SIG-M5 treated with dmso at 0.1 percent for 504 hours (cell line): Measurements from ENCODE around the gene RPS3A.
A peak's percentile ranks its signal among the peaks of the same experiment; 100 is the strongest.
"Not testable (repeated sequence)": the region's sequence is repeated elsewhere in the genome, so short reads cannot be mapped to it uniquely, and the experiment has no call there.

Source experiments
- DNase-seq: peaks from one replicate; lab custom pipeline; 2025; ENCODE audit not compliant: unreplicated experiment; lab: John Stamatoyannopoulos, UW

Gene RPS3A

DNA sequence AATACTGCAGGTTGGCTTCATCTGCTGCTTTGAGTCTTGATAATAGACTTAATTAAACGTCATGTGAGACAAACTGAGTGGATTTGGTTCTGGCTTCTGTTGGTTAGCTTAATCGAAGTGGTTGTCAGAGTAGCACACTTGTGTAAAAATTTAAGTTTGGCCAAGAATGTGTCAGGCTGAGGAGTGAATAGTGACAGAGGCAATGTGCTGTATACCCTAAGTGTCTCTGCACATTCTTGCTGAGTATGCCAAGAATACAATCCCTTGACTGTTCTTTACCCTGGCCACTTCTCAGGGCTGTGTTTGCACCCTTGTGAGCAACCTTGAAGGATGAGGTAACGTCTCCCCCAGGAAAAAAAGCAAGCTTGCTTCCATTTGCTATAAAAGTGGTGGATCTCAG is 14.9 kb downstream of the RPS3A start:
- DNase-seq, result no peak

DNA sequence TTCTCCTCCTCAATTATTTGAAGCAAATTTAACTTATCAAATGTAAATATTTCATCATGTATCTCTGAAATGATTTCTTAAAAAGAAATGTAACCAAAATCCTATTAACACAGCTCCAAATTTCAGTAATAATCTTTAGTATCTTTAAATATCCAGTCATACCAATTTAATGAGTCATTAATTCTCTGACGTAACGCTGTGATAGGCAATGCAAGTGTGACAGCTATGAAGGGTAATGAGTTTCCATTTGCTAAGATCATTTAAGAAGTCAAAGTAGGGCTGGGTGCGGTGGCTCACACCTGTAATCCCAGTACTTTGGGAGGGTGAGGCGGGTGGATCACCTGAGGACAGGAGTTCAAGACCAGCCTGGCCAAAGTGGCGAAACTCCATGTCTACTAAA is 15.6 kb downstream of the RPS3A start:
- DNase-seq, result no peak

DNA sequence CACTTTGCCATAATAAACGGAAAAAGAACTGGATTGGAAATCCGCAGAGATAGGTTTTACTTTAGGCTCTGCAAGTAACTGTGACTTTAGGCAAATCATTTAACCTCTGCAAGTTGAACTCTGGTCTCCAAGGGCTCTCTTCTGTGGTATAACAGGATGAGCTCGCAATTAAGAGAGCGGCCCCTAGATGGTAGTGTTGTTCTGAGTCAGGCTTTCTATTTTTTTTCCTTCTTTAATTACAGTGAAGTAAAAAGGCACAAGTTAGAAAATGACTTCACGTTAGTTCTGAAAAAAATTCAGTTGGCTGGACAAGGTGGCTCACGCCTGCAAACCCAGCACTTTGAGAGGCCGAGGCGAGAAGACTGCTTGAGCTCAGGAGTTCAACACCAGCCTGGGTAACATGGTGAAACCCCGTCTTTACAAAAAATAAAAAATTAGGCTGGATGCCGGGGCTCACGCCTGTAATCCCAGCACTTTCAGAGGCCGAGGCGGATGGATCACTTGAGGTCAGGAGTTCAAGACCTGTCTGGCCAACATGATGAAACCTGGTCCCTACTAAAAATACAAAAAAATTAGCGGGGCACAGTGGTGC is 18.0 kb downstream of the RPS3A start:
- peak; percentile 85 for DNase-seq

DNA sequence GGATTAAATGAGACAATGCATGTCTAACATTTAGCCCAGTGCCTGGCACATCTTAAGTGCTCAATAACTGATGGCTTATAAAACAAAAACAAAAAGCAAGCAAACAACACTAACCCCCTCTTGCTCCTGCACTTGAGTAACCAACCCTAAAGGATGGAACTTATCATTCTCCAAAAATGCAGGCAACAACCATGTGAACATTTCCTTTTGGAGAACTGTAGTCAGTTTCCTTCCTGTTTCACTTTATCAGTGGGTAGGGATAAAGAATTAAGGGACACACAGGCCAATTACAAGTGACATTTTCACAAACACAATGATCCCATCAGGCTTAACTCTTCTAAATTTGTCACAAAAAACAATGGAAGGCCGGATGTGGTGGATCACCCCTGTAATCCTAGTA is 30.4 kb downstream of the RPS3A start:
- no peak for DNase-seq

DNA sequence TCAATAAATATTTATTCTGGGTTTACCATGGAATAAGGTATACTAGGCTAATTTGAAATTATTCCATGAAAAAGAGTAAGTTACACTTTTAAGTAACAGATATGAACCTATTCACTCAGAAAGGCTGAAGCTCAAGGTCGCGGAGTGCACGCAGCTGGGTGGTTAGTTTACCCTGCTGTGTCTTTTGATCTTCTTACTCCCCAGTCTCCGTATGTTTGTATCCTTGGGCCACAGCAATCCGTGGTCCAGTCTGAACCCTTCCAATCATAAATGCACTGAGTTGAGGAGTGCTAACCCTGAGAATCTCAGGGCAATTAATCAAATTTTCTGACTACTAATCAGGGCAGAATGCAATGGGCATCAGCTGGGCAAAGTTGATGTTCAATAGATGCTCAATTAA is 33.9 kb downstream of the RPS3A start:
- DNase-seq, result no peak

DNA sequence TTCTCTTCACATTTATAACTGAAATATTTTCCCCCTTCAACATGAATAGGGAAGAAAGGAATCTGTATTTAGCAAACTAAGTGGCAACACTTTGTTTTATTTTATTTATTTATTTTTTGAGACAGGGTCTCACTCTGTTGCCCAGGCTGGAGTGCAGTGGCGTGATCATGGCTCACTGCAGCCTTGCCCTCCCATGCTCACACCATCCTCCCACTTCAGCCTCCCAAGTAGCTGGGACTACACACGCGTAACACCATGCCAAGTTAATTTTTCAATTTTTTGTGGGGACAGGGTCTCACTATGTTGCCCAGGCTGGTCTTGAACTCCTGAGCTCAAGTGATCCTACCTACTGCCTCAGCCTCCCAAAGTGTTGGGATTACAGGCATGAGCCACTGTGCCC is 36.6 kb downstream of the RPS3A start:
- not testable (repeated sequence) for DNase-seq

DNA sequence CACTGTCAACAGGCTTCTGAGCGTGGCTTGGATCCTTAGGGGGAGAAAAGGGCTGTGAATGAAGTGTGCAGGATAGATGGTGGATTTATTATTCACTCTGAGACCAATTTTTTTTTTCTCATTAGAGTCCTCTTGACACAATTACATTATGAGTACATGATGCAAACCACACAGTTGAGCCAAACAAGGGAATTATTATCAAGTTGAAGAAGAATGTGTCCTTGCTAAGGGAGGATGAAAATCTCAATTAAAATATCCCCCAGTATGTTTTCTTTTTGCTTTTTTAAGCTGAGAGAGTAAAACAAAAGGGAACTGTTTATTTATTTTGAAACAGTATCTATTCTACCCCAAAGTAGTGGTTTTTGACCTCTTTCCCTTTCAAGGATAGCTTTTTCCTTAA is 40.4 kb downstream of the RPS3A start:
- DNase-seq, result no peak

DNA sequence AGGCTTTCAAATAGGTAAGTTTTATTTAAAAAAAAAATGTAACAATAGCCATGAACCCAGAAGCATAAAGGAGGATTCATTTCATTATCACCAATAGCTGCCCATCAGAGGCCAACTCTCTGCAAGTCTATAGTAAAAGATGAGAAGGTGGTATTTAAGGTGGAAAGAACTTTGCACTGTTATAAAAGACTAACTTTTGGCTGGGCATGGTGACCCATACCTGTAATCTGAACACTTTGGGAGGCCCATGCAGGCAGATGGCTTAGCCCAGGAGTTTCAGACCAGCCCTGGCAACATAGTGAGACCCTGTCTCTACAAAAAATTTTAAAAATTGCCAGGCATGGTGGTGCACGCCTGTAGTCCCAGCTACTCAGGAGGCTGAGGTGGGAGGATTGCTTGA is 43.3 kb downstream of the RPS3A start:
- no peak for DNase-seq

DNA sequence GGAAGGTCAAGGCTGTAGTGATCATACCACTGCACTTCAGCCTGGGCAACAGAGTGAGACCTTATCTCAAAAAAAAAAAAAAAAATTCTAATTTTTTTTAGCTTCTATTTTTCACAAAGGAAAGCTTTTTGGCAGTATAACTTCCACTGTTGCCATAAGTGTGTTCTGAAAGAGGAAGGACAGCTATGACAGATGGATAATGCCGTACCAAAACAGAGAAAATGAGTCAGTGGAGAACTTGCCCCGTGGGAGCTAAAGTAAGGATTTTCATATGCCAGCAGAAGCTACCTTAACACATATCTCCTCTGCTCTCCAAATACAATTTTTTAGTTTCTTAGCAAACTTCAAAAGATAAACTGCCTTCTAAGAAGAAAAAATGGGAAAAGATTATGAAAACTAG is 43.7 kb downstream of the RPS3A start:
- peak; percentile 7 for DNase-seq

DNA sequence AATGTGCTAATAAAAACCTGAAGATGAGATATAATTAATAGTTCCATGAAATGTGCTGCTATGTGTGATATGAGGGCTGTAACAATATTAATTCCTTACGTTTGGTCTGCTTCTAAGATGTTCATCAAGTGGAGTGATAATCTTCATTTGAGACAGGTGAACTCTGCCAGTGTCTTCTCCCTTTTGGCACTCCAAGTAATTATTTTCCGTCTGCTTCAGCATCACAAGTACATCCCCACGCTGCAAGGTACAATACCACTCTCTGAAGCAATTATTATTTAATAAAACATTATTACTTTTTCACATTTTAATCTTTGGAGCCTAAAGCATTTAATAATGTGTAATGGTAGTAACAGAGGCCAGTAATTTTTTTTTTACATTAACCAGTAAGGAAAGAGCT is 44.4 kb downstream of the RPS3A start:
- DNase-seq, result no peak

DNA sequence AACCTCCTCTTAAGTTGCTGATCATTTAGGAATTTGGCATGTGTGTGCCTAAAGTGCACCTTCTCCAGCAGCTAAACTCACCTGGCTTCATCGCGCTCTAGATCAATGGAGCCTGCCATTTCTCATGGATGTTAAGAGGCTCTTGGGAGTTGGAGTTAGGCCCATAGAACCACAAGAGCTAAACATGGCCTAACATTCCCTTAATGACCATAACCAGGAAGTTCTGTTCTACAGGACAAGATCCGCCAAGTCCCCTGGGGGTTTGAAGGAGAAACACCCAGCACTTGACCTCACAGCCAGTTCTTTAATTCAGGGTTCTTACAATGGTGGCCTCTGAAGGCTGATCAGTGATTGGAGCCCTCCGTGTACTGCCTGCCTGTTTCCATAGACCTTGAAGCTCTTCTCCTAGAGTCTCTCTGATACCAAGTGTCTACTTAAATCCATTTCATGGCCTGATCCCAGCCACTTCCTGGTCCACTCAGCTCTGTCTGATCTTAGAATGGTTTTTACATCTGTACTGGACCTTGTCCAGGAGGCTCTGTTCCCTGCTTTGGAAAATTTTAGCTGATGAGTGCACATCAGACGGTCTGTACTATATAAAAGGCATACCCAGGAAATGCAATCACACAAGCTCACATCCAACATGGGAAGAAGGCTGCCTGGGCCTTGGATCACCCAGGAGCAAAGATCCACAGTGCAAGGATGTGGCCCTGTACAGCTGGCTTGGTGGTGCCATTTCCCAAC is 45.1 kb downstream of the RPS3A start:
- DNase-seq, result no peak

DNA sequence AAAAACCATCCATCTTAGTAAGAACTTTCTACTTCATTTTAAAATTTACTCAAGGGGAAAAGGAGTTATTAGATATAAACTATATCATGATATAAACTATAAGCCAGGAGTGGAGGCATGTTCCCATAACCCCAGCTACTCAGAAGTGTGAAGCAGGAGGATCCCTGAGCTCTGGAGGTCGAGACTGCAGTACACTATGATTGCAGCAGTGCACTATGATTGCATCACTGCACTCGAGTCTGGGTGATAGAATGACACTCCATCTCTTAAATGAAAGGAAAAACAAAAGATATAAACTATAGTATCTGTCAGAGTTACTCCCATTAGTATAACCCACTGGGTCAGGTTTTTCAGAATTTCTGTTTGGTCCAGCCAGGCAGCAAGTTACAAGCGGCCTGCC is 47.6 kb downstream of the RPS3A start:
- DNase-seq, result no peak

DNA sequence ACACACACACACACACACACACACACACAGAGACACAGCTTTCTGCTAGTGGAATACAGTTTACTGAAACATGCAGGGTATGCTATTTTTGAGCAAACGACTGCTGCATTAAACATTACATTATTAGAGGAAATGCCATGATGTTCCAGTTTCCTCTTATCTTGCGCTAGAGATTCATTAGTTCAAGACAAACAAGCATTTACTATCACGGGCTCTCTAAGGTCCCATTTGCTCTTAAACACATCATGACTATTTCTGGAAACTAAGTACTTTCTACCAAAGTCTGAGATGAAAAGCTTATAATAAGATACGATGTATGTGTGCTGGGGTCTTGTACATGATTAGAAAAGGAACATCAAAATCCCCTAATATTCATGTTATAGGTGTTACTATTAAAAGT is 48.8 kb downstream of the RPS3A start:
- DNase-seq, result no peak

DNA sequence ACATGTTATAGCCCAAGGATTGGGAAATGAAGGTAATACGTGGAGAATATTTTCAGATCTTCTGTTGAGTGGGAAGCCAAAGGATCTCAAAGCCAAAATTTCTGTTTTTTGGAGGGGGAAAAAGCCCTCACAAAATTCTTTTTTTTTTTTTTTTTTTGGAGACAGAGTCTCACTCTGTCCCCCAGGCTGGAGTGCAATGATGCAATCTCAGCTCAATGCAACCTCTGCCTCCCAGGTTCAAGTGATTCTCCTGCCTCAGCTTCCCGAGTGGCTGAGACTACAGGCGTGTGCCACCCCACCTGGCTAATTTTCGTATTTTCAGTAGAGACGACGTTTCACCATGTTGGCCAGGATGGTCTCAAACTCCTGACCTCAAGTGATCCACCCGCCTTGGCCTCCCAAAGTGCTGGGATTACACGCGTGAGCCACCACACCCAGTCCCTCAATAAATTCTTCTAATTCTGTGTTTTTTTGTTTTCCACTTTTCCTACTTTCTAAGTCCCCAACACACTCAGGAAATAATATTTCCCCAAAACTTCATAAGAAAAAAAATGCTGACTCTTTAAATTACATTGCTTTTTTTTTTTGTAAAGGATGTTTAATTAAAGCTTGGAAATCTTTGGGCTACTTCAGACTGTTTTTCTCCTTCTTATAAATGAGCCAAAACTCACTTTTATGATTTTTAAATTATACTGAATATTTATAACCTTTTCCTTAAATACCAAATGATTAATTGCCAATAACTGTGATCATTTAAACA is 51.6 kb downstream of the RPS3A start:
- no peak for DNase-seq

DNA sequence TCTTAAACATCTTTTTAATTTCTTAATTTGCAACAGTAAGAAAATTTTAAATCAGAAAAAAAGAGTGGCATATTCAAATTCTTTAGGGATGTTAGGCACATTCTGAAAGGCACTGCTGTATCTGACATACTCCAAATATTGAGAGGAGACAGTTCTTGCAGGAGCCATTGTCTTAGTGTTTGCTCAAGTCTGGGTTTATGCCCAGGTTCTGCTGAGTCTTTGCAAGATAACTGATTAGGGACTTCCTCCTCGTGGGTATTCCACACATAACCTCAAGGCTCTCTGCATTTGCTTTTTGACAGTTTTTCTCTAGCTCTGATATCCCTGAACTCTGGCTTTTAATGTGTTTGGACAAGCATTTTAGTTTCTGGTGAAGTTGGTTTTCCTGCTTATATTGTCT is 52.6 kb downstream of the RPS3A start:
- DNase-seq, result no peak

DNA sequence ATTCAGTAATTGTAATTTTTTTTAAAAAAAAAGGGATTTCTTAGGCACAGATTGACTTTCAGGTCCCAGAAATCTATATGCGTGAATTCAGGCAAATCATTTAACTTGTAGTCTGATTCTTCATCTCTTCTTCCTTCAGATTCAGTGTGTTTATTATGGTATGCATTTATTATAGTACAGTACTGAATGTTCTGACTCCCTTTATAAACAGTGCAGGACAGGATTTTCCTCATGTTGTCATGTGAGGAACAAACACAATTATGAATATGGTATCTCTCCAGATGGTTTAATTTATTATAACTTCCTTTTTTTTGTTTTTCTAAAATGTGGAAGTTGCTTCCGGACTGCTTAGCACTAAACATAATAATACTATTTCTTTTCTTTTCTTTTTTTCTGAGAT is 54.2 kb downstream of the RPS3A start:
- DNase-seq, result no peak
